Stimulated activated effector memory CD8-positive, alpha-beta T cell treated with anti-CD3 and anti-CD28 coated beads, Interleukin-12 subunit alpha, Interleukin-12 subunit beta, amount 100 ng/mL, for 72 hours (primary cell): ENCODE measurements around the gene RBFOX2.

Experiments
- ATAC-seq: fragments of 150-1000 bp; cut with Tn5 transposase; 2 replicates; pipeline ENCODE4 v1.10.0; 2021
- DNase-seq, 2 donors: peaks; one replicate each; pipeline ENCODE4 v3.0.0; 2021 to 2022; ENCODE audit warnings: low spot score in 2 of 2
- H3K27ac Mint-ChIP-seq: one replicate; pipeline ENCODE4 v1.8.0; 2022; ENCODE audit warnings: mild to moderate bottlenecking, mixed read lengths
- H3K36me3 Mint-ChIP-seq: one replicate; pipeline ENCODE4 v1.8.0; 2022; ENCODE audit warnings: mild to moderate bottlenecking, mixed read lengths
- H3K4me1 Mint-ChIP-seq: one replicate; pipeline ENCODE4 v1.8.0; 2022; ENCODE audit warnings: mixed read lengths
- H3K4me3 Mint-ChIP-seq: one replicate; pipeline ENCODE4 v1.8.0; 2022; ENCODE audit warnings: mild to moderate bottlenecking, mixed read lengths
- H3K9me3 Mint-ChIP-seq: one replicate; pipeline ENCODE4 v1.8.0; 2022; ENCODE audit warnings: mixed read lengths

The RBFOX2 gene

GRCh38 chr22:35903571-35904335, 124.9 kb downstream of the RBFOX2 start:
- ATAC-seq (no peak), DNase-seq (no peak)
- no peaks in the 10 kb centered on the region for H3K36me3 Mint-ChIP-seq
- H3K4me3 Mint-ChIP-seq: no peak overlapping the region
- no peaks in the 10 kb centered on the region for H3K9me3 Mint-ChIP-seq
- no peak overlapping the region for H3K27ac Mint-ChIP-seq
- peaks cover 5% of the 10 kb centered on the region for H3K4me1 Mint-ChIP-seq

DNA sequence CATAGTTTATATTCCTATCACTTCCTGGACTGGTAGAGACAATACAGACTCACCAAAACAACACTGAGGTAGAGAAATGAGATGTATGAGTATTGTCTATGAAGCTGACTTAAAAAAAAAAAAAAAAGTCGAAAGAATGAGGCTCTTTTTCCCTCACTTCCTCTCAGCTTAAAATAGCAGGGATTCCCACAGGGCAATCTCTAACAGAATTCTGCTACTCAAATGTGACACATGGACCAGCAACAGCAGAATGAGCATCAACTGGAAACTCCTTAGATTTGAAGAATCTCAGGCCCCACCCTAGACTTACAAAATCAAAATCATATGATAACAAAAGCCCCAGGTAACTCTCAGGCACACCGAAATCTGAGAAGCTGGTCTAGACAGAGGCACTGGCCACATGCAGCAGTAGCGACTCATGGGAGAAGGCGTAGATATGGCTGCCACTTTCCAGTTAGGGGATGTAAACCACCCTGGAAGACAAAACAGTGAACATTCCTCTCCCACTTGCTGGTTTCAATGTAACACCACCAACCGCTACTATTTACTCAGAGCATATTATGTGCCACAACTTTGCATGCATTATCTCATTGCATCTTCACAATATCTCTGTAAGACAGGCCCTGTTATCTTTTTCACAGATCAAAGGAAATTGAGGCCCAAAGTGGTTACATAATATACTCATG, 128.0 kb downstream of the RBFOX2 start:
- ATAC-seq (peak; percentile 86), DNase-seq (no peak)
- H3K4me3 Mint-ChIP-seq: no peak overlapping the region
- no peak overlapping the region for H3K27ac Mint-ChIP-seq
- H3K36me3 Mint-ChIP-seq: no peaks in the 10 kb centered on the region
- no peaks in the 10 kb centered on the region for H3K9me3 Mint-ChIP-seq
- peaks cover 5% of the 10 kb centered on the region for H3K4me1 Mint-ChIP-seq

DNA sequence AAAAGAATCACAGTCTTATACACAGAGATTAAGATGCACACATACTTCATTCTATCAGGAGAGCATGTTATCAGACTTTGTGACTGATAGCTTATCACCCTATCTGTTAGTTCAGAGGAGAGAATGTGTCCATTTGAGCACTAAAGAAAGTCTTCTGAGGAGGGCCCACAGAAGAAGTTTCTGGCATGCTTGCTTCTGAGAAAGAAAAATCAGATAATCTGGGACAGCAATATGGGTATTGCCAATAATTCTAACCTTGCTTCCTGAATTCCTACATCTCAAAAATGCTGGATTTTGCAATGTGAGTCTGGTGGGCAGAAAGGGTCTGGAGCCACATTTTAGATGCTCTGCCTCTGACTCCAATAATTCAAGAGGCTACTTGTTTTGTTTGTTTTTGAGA, 128.9 kb downstream of the RBFOX2 start:
- ATAC-seq (no peak), DNase-seq (no peak)
- no peaks in the 10 kb centered on the region for H3K36me3 Mint-ChIP-seq
- H3K27ac Mint-ChIP-seq: no peak overlapping the region
- H3K4me1 Mint-ChIP-seq: peaks cover 5% of the 10 kb centered on the region
- no peaks in the 10 kb centered on the region for H3K9me3 Mint-ChIP-seq
- H3K4me3 Mint-ChIP-seq: no peak overlapping the region

GRCh38 chr22:35896111-35896705, 132.4 kb downstream of the RBFOX2 start:
- ATAC-seq (no peak), DNase-seq (no peak)
- H3K27ac Mint-ChIP-seq: no peak overlapping the region
- no peaks in the 10 kb centered on the region for H3K4me1 Mint-ChIP-seq
- no peaks in the 10 kb centered on the region for H3K9me3 Mint-ChIP-seq
- H3K4me3 Mint-ChIP-seq: no peak overlapping the region
- H3K36me3 Mint-ChIP-seq: no peaks in the 10 kb centered on the region

DNA sequence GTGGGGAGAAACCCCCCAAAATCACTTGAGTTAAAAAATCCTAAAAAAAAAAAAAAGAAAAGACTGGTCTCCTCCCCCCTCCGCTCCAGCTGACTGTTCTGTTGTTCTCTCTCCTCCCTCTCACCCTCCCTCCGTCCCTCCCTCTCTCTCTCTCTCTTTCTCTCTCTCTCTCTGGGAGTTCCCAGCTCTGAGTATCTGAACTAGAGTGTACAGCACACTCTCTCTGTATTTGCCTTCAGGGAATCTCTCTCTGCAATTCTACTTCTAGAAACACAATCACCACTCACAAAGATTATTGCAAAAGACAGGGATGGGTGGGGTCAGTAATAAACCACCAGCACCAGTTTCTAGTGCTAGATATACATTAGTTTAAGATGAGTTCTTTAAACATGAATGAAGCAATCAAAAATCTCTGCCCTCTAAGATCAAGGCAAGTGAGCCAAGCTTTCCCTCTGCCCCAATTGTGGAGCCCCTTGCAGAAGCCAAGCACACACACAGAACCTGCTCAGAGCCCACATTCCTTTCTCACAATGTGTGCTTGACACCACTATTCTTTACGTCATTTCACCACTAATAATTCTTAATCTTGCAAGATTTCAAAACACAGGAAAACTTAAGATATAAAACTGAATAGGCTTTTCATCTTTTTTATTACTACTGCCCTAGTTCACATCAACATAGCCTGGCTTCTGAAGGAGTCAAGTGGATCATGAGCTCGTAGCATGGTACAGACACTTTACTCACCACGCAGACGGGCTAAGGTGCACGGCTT, 133.5 kb downstream of the RBFOX2 start:
- peak overlapping the region; percentile 51 for H3K27ac Mint-ChIP-seq
- H3K4me1 Mint-ChIP-seq: no peaks in the 10 kb centered on the region
- H3K4me3 Mint-ChIP-seq: peak overlapping the region; percentile 25
- no peaks in the 10 kb centered on the region for H3K36me3 Mint-ChIP-seq
- H3K9me3 Mint-ChIP-seq: no peaks in the 10 kb centered on the region
- DNase-seq (no peak), ATAC-seq (peak; percentile 43)

GRCh38 chr22:35894464-35894878, 134.2 kb downstream of the RBFOX2 start:
- ATAC-seq: peak; percentile 61
- DNase-seq: no peak
- Mint-ChIP-seq H3K36me3 (no peaks in the 10 kb centered on the region), H3K4me1 (no peaks in the 10 kb centered on the region), H3K9me3 (no peaks in the 10 kb centered on the region), H3K4me3 (peak overlapping the region; percentile 25), H3K27ac (peak overlapping the region; percentile 51)

DNA sequence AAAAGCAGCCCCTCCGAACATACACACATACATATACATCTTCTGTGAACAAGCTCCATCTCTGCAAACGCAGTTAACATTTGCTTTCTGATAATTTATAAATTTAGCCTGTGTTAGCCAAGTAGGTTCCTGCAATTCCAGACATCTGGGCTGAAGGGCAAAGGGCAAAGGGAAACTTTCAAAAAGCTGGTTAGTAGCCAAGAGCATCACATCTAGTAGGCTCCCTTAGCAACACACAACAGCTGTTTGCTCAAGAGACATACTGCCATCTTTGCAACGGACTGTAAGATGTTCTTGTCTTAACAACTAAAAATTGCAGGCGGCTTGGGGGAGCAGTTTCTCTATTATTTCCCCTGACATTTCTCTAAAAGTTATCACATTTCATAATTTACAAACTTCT, 134.9 kb downstream of the RBFOX2 start:
- no peaks in the 10 kb centered on the region for H3K9me3 Mint-ChIP-seq
- no peaks in the 10 kb centered on the region for H3K4me1 Mint-ChIP-seq
- no peaks in the 10 kb centered on the region for H3K36me3 Mint-ChIP-seq
- DNase-seq (no peak), ATAC-seq (no peak)
- H3K4me3 Mint-ChIP-seq: no peak overlapping the region
- no peak overlapping the region for H3K27ac Mint-ChIP-seq

DNA sequence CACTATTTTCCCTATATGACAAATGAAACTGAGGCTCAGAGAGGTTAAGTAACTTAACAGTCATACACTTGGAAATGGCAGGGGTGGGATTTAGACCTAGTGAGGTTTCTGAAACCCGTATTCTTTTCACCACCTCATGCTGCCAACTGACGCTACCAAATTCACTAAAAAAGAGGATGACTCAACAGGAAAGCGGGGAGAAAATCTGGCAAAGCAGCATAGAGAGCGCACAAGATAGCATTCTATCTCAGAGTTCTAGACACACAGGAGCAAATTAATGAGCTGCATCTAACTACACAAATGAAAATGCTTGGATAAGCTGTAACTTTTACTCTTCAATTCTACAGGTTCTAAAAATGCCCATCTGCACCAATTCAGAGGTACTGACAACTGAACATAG, 136.4 kb downstream of the RBFOX2 start:
- DNase-seq: no peak
- H3K4me1 Mint-ChIP-seq: no peaks in the 10 kb centered on the region

GRCh38 chr22:35891442-35891841, 137.2 kb downstream of the RBFOX2 start:
- Mint-ChIP-seq H3K9me3 (no peaks in the 10 kb centered on the region), H3K27ac (no peak overlapping the region), H3K36me3 (no peaks in the 10 kb centered on the region), H3K4me1 (no peaks in the 10 kb centered on the region), H3K4me3 (no peak overlapping the region)
- DNase-seq (no peak), ATAC-seq (no peak)

More for the DNA sequence above, 136.4 kb downstream of the RBFOX2 start:
- H3K9me3 Mint-ChIP-seq: no peaks in the 10 kb centered on the region
- H3K4me3 Mint-ChIP-seq: no peak overlapping the region
- ATAC-seq: no peak
- no peaks in the 10 kb centered on the region for H3K36me3 Mint-ChIP-seq
- no peak overlapping the region for H3K27ac Mint-ChIP-seq

DNA sequence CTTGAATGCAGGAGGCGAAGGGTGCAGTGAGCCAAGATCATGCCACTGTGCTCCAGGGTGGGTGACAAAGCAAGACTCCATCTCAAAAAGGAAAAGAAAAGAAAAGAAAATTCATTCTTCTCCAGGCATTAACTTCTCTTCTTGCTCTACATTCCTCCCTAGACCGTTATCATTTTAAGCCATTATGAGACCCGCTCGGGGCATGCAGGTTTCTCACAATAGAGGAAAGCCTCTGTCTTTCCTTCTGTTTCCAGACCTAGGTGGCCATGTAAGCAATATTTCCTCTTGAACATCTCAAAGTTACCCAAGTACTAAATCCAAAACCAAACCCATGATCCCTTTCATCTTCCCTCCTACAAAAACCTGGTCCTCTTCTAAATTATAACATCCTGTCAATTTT, 139.6 kb downstream of the RBFOX2 start:
- Mint-ChIP-seq H3K4me1 (no peaks in the 10 kb centered on the region), H3K36me3 (no peaks in the 10 kb centered on the region), H3K27ac (no peak overlapping the region), H3K4me3 (no peak overlapping the region), H3K9me3 (no peaks in the 10 kb centered on the region)
- DNase-seq (no peak), ATAC-seq (no peak)

DNA sequence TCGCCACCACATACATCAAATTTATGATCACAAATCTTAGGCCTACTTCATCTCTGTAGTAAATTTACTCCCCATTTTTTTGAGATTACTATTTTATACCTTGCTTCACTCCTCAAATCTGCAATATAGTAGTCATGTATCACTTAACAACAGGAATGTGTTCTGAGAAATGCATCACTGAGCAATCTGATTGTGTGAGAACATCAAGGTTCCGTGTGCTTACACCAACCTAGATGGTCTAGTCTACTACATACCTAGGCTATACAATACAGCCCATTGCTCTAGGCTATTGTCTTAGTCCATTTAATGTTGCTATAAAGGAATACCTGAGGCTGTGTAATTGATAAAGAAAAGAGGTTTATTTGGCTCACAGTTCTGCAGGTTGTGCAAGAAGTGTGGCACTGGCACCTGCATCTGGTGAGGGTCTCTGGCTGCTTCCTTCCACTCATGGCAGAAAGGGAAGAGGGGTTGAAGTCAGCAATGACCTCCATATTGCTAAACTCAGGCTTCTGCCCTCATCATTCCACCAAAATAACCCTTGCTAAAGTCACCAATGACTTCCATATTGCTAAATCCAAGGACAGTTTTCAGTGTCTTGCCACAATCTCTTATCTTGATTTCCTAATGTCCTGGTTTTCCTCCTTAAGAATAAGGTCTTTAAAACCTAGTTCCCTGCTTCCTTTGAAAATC, 140.3 kb downstream of the RBFOX2 start:
- ATAC-seq (no peak), DNase-seq (no peak)
- Mint-ChIP-seq H3K4me3 (no peak overlapping the region), H3K36me3 (no peaks in the 10 kb centered on the region), H3K4me1 (peaks cover 1% of the 10 kb centered on the region), H3K9me3 (no peaks in the 10 kb centered on the region), H3K27ac (no peak overlapping the region)

DNA sequence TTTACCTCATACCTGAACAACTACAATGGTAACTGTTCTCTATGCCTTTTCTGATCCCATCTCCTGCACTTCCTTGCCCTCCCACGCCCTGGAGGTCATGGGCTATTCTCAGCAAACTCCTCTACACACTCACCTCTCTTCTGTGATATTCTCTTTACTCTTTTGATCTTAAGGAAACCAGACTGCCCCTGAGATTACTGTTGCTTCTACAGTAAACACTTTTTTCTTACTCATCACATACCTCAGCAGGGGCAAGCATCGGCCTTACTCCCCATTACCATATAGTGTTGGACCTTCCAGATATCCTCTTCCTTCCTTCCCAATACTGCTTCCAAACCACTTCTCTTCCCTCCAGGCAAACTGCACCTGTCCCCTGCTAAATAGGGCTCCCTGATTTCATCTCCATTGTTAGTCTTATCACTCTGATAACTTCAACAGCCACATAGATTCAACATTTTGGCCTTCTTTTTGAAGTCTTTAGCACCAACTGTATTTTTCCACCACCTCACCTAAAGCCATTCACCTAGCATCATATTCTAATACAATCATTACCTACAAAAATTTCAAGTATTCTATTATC, 141.2 kb downstream of the RBFOX2 start:
- no peaks in the 10 kb centered on the region for H3K9me3 Mint-ChIP-seq
- ATAC-seq (no peak), DNase-seq (no peak)
- no peak overlapping the region for H3K4me3 Mint-ChIP-seq
- H3K4me1 Mint-ChIP-seq: peaks cover 11% of the 10 kb centered on the region
- no peak overlapping the region for H3K27ac Mint-ChIP-seq
- no peaks in the 10 kb centered on the region for H3K36me3 Mint-ChIP-seq

DNA sequence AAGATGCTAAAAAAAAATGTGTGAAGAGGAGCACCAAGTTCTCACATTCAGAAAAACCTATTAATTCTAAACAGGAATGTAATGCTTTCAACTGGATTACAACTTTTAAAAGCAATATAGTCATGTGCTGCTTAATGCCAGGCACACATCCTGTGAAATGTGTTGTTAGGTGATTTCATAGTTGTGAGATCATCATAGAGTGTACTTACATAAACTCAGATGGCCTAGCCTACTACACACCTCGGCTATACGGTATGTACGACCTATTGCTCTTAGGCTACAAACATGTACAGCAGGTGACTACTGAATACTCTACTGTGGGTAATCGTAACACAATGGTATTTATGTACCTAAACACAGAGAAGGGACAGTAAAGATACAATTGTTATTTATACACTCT, 142.3 kb downstream of the RBFOX2 start:
- H3K4me3 Mint-ChIP-seq: no peak overlapping the region
- H3K9me3 Mint-ChIP-seq: no peaks in the 10 kb centered on the region
- DNase-seq (no peak), ATAC-seq (no peak)
- H3K36me3 Mint-ChIP-seq: no peaks in the 10 kb centered on the region
- H3K4me1 Mint-ChIP-seq: peaks cover 14% of the 10 kb centered on the region
- H3K27ac Mint-ChIP-seq: no peak overlapping the region

DNA sequence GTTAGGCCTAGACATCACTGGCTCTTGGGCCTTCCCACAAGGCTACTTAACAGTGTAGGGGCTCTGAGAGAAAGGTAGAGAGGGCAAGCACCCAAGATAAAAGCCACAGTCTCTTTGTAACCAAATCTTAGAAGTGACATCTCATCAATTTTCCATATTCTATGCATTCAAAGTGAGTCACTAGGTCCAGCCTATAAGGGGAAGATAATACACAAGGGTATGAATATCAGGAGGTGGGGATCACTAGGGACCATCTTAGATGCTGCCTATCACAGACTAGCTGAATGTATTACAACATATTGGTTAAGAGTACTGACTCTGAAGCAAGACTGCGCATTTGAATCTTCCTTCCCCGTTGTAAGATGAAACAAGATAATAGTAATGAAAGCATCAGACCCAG, 144.1 kb downstream of the RBFOX2 start:
- H3K36me3 Mint-ChIP-seq: no peaks in the 10 kb centered on the region
- no peaks in the 10 kb centered on the region for H3K9me3 Mint-ChIP-seq
- DNase-seq (no peak), ATAC-seq (no peak)
- no peak overlapping the region for H3K4me3 Mint-ChIP-seq
- H3K4me1 Mint-ChIP-seq: peaks cover 14% of the 10 kb centered on the region
- H3K27ac Mint-ChIP-seq: no peak overlapping the region
